Cardiac fibroblast (primary cell): ENCODE results near the gene TCF4.
A peak's percentile ranks its signal among the peaks of the same experiment; 100 is the strongest.

Source experiments
- DNase-seq, 2 donors: peaks; one replicate each; pipeline versions ENCODE4 v3.0.0 to v3.0.0-alpha.2; 2010; ENCODE audit warnings: low read depth in 2 of 2
- H3K4me3 ChIP-seq, 2 donors: replicated peaks in 1 of 2; 1 replicate in 1 of 2; 2 replicates in 1 of 2; pipeline ENCODE4 v1.5.1; 2011; ENCODE audit warnings: low read depth in 2 of 2, low read length in 2 of 2, mild to moderate bottlenecking in 2 of 2, moderate library complexity in 1 of 2
- CTCF ChIP-seq: IDR thresholded peaks from one replicate; pipeline ENCODE4 v1.5.1; 2011; ENCODE audit warnings: low read depth, mild to moderate bottlenecking, low read length, inconsistent platforms

TCF4 gene

GRCh38 chr18:55416791-55417190 lies 171.2 kb downstream of the TCF4 start:
- DNase-seq: no peak
- H3K4me3 ChIP-seq: no peak overlapping the region
- TF ChIP-seq CTCF: no peak

GRCh38 chr18:55415258-55415871 lies 172.6 kb downstream of the TCF4 start:
- peak; percentile 83 for TF ChIP-seq CTCF
- no peak overlapping the region for H3K4me3 ChIP-seq
- DNase-seq: peak; percentile 93

- no peak overlapping the region for H3K4me3 ChIP-seq
- no peak for TF ChIP-seq CTCF
- no peak for DNase-seq
Measured at GRCh38 chr18:55414475-55414874, 173.5 kb downstream of the TCF4 start.

GRCh38 chr18:55413474-55413873 lies 174.5 kb downstream of the TCF4 start:
- peak in 1 of 2 donors; percentile 75 for DNase-seq
- TF ChIP-seq CTCF: no peak
- no peak overlapping the region for H3K4me3 ChIP-seq

- H3K4me3 ChIP-seq: no peak overlapping the region
- DNase-seq: no peak
- no peak for TF ChIP-seq CTCF
Measured at GRCh38 chr18:55407774-55408535, 180.0 kb downstream of the TCF4 start.

- no peak for TF ChIP-seq CTCF
- H3K4me3 ChIP-seq: no peak overlapping the region
- no peak for DNase-seq
Measured at GRCh38 chr18:55407191-55407590, 180.8 kb downstream of the TCF4 start.
